Colon (tissue), 2 donors: ENCODE measurements around the gene PPP2R2C.

Source experiments
- FAIRE-seq: peaks from 2 replicates; lab custom pipeline; 2012; peaks lifted over from hg19 to GRCh38; lab: Jason Lieb, UNC
- donor health status: control.
- donor health status: control.

The PPP2R2C gene

GRCh38 chr4:6494431-6495295 lies 22.2 kb upstream of the PPP2R2C start:
- FAIRE-seq: no peak

- FAIRE-seq: no peak
Observed at GRCh38 chr4:6493658-6494304, 21.4 kb upstream of the PPP2R2C start.

DNA sequence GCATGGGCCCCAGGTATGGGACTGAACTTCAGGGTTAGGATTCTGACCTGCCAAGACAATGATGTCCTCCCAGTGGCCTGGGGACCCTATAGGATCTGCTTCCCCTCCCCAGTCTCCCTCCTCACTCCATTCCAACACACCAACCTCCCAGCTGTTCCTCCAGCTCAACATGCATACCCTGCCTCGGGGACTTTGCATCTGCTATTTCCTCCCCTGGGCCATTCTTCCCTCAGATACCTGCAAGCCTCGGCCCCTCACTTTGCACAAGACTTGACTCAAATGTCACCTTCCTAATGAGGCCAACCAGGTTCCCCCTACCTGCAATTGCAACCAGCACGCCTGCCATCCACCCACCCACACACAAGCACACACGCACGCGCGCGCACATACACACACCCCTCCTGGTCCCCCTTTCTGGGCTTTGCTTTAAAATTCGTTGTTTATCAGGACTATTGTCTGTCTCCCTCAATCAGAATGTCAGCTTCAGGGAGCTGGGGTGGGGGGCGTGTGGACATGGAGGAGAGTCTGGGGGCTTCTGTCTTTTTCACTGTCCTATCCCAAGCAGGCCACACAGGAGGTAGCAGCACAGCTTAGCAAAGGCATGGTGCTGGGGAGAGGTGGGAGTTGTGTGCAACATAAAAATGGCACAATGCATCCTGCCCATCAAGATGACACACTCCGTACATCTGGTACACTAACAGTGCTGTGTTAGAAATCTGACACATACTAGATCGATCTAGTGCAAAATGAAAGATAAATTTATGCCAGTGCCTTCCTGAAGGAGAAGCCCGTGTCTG lies 20.6 kb upstream of the PPP2R2C start:
- FAIRE-seq: no peak

- FAIRE-seq: no peak
Observed at GRCh38 chr4:6492027-6492590, 19.7 kb upstream of the PPP2R2C start.

DNA sequence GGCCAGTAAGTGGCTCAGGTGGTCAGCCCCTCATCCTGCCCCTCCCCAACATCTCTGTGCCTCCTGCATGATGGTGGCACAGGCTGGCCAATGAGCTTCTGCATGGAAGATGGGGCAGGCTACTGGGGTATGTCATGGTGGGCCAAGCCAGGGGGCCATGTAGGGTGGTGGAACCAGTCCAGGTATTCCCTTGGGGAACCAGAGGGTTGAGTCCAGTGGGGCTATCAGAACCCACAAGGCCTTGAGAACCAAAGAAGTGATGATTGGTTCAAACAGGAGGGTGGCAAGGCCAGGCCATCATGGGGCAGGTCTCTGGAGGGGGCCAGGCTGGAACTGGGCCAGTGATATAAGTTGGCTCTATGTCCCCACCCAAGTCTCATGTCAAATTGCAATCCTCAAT lies 18.8 kb upstream of the PPP2R2C start:
- no peak for FAIRE-seq

DNA sequence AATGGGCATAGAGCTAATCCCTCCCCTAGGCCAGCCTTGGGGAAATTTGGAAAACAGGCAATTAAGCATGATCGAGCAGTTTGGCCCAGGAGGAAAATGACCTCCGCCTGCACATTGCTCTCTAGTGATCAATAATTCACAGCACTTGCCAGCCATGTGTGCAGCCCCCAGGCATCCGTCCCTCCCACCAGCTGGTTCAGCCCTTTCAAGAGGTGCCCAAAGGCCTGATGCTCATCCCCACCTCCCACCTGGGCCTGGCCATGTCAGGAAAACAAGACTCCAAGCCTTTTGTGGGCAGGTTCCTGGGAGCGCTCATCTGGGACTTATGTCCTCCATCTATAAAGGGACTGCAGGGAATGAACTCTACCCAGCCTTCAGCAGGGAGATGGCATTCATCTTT lies 17.5 kb upstream of the PPP2R2C start:
- no peak for FAIRE-seq

DNA sequence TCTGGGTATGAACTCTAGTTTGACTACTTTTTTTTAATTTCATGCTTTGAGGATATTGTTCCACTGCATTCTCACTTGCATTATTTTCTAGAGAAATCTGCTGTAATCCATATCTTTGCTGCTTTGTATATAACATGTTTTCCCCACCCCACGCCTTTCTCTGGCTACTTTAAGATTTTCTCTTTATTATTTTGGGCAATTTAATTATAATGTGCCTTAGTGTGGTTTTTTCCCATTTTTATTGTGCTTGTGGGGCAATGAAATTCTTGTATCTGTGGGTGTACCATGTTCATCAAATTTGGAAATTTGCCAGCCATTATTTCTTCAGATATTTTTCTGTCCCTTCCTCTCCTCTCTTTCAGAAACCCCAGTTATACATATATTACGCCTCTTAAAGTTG lies 15.1 kb upstream of the PPP2R2C start:
- FAIRE-seq: no peak

DNA sequence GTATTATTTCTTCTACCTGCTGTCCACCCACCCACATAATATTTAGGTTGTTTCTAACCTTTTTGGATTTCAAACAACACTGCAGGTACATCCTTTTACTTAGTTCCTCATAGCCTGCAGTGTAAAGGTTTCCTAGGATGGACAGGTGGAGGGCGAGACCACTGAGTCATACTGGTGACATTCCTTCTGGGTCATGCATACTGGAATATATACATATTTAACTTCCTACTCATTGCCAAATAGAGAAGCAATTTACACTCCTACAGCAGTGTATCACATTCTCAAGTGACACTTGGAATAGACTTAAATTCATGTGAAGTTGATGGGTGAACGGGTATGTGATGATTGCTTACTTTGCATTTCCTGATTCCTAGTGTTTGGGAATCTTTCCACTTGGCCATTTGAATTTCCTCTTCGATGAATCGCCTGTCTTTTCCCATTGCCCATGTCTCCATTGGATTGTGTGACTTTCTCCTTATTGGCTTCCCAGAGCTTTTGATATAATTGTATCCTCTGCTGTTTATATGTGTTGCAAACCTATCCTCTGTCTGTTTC lies 8.2 kb upstream of the PPP2R2C start:
- no peak for FAIRE-seq

DNA sequence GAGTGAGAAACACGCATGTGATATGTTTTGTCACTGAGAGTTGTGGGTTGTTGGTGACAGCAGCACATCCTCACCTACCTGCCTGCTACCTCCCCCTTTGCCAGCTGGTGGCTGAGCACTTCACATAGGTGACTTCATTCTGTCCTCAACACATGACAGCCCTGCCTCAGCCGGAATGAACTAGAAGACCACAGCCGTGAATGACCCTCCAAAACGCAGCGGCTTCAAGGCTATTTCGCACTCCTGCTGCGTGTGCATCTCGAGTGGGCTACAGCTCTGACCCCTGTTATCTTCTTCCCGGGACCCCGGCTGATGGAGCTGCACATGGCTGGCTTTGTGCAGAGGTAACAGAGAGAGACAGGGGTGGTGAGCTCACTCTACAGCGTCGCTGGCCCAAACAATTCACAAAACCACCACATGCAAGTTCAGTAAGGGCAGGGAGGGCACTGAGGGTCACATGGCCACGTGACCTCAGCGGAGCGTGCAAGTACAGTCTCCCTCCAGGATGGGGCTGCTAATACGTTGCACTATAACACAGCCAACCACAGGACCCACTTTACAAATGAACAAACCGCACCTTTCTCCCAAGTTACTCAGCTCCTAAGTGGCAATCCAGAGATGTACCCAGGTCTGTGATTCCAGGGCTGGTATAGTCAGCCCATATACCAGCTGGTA lies 6.3 kb upstream of the PPP2R2C start:
- no peak for FAIRE-seq

DNA sequence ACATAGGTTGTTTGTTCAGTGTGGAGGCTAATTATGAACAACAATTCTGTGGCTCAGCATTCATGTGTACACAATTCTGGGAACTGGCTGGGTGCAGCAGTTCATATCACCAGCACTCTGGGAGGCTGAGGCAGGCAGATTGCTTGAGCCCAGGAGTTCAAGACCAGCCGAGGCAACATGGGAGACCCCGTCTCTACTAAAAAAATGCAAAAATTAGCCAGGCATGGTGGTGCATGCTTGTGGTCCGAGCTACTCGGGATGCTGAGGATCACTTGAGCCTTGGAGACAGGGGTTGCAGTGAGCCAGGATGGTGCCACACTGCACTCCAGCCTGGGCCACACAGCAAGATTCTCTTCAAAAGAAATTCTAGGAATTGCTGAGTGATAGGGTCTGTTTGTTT lies 4.5 kb upstream of the PPP2R2C start:
- no peak for FAIRE-seq

DNA sequence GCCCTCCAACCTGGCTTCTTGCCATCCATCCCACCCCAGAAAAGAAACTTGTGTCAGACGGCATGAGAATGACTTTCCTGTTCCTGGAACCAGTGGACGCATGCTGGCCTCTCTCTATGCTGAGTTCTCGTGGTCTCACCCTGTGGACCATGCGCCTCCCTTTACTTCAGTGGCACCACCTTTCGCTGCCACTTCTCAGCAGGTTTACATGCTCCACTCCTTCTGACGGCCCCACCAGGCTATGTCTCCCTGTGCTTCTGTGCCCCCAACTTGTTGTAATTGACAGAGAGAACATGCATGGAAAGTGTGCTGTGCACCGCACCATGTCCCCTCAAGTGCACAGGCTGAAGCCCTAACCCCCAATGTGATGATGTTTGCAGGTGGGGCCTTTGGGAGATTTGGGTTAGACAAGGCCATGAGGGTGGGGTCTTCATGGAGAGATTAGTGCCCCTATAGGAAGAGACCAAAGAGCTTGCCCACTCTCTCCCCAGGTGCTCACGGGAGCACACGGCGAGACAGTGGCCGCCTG lies 3.1 kb upstream of the PPP2R2C start:
- FAIRE-seq: no peak

DNA sequence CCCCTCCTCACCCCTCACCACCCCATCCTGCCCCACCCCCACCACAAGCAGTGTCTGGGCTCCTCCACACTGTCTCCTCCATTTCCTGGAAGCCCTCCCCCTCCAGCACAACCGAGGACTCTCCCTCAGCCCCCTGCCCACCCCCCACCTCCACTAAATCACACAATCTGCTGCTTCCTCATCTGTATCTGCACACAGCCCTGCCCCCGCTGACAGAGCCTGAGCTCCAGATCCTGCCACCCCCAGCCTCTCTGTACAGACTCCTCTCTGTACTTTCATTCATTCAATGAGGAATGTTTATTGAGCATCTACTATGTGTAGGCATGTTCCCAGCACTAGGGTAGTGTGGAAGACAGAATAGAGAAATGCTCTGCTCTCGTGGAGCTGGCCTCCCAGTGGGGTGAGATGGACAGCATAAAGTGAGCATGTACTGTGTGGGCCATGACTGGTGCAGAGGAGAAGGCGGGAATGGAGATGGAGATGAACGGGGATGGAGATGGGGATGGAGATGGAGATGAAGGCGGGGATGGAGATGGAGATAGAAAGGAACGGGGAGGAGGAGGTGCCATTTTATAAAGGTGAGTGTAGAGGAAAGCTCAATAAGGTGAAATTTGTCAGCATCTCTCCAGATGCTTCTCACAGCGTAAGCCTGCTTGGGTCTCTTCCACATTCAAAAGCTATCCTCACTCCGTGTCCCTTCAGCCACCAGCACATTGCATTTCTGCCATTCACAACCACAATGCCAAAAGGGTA lies 2.5 kb upstream of the PPP2R2C start:
- no peak for FAIRE-seq

GRCh38 chr4:6474053-6474568 lies 1.7 kb upstream of the PPP2R2C start:
- no peak for FAIRE-seq

GRCh38 chr4:6473264-6474052 lies 1.0 kb upstream of the PPP2R2C start:
- no peak for FAIRE-seq

DNA sequence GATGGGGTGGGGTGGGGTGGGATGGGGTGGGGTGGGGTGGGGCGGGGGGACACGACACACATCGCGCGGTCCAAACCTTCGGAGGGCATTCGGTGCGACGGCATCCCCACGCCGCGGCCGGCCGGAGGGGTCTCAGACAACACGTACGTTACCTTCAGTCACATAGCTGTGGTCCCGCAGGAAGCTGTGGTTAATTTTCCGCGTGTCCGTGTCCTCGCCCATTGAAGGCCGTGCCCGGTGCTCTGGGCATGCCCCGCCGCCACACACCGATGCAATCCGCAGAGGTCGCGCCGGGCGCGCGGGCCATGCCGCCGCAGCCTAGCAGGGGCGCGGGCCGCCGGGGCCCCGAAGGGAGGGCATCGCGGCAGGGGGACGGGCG lies 417 bp downstream of the PPP2R2C start:
- no peak for FAIRE-seq

- FAIRE-seq: no peak
Observed at GRCh38 chr4:6471307-6472007, 957 bp downstream of the PPP2R2C start.

DNA sequence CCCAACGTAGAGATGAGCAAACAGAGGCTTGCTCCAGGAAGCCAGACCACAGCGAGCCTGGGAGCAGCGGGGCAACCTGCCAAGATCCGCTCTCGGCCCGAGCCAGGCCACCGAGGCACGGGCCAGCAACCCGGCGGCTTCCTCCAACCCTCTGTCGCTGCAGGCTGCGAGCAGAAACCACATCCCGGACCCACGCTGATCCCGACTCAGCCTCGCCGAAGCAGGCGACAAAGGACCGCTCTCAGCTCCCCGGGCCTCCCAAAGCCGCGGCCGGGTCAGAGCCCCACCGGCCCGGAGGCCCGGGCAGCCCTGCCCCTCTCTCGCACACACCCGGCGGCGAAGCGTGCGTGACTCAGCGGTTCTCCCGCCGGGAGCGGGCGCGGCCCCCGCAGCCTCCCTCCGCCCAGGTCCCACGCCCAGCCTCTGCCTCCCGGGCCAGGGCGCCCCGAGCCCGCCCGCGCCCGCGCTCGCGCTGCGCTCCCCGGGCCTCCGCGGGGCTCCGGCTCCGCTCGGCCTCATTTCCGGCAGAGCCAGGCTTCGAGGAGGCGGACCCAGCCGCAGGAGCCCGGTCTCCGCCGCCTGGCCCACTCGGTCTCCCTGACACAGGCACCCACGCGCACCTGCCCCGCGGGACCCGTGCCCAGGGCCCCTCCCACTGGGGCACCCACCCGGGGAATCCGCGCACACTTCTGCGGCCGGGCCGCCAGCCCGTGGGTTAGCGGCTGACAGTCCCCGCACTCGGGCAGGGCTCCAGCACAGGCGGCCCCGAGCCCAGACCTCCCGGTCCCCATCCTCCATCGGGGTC lies 1.7 kb downstream of the PPP2R2C start:
- FAIRE-seq: no peak

DNA sequence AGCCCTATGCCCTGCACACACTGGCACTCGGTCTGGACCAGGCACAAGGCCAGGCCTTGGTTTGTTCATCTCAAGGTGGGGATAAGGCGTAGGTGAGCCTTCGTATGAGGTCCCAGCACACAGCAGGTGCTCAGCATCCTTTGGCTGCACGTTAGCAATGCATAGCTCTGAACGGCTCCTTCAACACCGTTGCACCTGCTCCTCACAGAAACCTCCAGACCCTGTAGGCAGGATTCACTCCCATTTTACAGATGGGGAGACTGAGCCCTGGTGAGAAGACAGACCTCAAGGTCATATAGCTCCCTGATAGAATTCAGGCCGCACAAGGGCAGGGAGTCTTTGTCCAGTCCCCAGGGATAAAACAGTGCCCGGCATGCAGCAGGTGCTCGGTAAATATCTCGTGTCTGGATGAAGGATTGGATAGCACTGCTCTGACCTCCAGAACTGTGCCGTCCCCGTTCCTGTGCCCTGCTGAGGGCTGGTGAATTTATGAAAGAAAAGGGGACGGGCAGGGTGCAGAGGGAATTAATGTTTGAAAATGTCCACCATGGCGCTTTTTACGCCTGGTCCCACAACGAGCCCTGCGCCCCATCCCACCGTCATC lies 2.4 kb downstream of the PPP2R2C start:
- no peak for FAIRE-seq
